A204.1 (cell line): ENCODE data around the gene COG6.
A peak's percentile ranks its signal among the peaks of the same experiment; 100 is the strongest.

Source experiments
- FAIRE-seq: peaks from 2 replicates; lab custom pipeline; 2012; peaks lifted over from hg19 to GRCh38; lab: Jason Lieb, UNC

Gene COG6

GRCh38 chr13:39655569-39656324, at the start of gene COG6:
COG6 (plus strand) TSS chr13:39655662; CDS start chr13:39655727, 65 bp downstream.
- no peak for FAIRE-seq

DNA sequence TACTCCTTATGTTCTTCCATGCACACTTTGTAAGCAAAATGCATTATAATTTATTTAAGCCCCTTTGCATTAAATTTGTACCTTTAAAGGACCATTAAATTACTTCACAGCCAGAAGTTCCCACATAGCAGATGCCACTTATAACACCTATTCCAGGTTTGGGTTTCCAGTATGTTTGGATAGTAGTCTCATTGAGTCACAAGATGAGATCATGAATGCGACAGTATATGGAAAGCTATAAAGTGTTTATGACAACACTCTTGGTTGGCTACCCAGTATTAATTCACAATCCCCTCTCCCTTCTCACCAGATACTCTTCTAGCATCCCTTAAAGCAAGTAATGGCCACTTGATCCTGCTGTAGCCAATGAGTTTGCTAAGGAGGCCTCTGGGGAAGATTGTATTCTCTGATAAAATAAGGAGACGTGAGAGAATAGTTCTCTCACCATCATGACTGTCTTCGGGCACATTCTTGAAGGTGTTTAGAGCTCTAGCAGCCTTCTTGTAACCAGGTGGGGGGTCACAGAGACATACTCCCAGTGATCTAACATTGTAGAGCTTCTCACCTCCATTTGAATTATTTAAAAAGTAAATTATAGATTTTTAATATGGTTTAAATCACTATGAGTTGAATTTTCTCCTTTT, 49.7 kb upstream of the COG6 start:
- FAIRE-seq = no peak

DNA sequence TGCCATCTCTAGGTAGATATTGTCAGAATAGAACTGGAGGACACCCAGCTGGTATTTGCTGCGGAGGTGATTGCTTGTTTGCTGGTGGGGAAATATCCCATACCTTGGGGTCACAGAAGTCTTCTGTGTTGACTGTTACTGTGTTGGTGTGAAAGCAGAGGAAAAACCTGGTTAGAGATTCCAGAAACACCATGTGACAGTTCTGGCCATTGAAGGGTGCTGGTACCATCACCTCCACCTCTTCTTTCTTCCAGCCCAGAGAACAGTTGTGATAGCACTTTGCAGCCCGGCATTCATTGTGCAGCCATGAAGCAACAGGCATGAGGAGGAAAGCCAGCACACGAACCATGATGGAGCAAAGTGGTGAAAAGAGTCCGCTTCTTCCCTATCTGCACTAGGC, 47.6 kb upstream of the COG6 start:
- FAIRE-seq = no peak

- FAIRE-seq = peak; percentile 56
Measured at GRCh38 chr13:39612023-39612637, 43.3 kb upstream of the COG6 start.

DNA sequence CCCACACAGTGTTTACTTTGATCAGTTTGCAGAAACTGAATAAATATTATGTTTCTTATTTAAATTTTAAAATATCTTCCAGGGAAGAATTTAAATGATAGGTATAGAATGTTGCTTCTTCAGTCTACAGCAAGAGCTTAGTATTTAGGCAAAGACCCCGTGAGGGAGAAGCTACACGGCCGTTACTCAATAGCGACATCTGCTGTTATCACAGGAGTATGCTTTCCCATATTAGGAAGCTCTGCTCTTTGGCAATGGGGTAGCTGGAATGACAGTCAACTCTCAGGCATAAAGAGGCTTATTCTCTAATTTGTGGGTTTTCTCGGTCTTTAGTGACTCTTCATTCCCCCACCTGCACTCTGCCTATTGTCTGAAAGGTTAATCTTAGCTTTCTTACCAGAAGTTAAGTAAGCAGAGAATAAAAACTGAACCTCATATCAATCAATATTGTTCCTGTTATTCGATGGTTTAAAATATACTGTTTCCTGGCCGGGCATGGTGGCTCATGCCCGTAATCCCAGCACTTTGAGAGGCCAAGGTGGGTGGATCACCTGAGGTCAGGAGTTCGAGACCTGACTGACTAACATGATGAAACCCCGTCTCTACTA, 39.3 kb upstream of the COG6 start:
- FAIRE-seq = peak; percentile 81

DNA sequence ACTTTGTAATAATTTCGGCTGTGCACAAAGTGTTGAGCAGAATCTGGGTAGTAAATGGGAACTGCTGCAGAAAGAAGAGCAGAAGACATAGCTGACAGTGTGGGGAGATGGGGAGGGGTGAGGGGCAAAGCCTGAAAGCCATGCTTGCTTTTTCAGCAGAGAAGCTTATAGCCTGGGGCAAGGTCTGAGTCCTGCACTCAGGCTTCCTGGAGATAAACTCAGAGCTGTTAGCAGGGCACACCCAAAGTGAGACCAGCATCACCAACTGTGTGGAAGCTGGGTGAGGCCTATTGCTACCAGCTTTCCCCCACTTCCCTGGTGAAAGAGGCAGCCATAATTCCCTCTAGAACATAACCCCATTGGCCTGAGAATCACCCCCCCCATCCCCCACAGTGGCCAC, 36.9 kb upstream of the COG6 start:
- FAIRE-seq = no peak

GRCh38 chr13:39623466-39623865, 32.0 kb upstream of the COG6 start:
- no peak for FAIRE-seq

GRCh38 chr13:39631307-39631706, 24.2 kb upstream of the COG6 start:
- no peak for FAIRE-seq

DNA sequence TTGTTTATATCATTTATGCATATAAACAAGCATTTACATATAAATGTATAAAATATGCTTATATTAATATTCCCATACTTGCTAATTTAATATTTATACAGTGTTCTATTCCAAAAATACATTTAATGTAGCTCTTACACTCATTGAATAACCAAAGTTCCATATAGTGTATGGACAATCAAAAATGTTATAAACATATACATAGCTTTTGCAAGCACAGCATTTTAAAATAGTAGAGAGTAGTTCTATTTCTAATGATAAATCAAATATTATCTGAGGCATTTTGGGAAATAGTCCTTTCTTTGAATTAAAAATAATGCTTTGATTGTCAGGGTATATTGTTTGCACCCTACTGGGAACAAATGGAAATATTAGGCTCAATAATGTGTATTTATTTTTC, 22.5 kb upstream of the COG6 start:
- FAIRE-seq = peak; percentile 44

- FAIRE-seq = no peak
Measured at GRCh38 chr13:39635564-39635963, 19.9 kb upstream of the COG6 start.

DNA sequence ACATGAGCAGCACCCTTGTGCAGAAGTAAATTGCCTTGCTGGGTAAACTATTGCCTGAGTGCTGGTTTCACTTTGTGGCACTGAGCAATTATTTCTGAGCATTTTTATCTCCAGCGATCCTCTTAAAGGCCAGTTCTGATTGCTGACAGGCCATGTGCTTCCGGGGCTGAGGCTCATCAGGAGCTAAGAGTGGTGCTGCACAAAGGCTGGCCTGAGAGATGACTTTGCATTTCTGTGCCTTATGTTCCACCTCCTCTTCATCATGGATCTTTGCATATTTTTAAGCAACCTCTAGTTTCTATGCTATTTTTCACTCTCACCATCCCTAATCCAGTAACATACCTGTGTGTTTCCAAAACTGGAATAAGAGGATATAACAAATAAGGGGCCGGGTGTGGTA, 17.6 kb upstream of the COG6 start:
- no peak for FAIRE-seq

DNA sequence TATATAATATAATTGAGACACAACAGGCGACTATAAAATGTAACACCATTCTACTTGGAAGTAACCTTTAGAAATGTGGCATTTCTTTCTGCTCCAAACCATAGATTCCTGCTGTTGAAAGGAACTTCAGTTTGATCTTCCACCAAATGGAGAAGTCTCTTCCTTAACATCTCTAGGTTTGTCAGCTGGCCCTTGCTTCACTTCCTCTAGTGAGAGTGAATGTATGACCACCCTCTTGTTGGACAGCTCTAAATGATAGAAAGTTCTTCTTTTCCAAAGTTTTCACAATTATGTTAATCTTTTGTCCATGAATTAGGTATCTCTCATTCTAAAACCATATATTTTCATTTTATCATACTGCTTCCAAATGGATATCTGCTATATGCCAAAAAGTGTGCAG, 13.8 kb upstream of the COG6 start:
- FAIRE-seq = no peak

GRCh38 chr13:39646122-39646521, 9.3 kb upstream of the COG6 start:
- no peak for FAIRE-seq

- FAIRE-seq = no peak
Measured at GRCh38 chr13:39655041-39655568, 357 bp upstream of the COG6 start.

DNA sequence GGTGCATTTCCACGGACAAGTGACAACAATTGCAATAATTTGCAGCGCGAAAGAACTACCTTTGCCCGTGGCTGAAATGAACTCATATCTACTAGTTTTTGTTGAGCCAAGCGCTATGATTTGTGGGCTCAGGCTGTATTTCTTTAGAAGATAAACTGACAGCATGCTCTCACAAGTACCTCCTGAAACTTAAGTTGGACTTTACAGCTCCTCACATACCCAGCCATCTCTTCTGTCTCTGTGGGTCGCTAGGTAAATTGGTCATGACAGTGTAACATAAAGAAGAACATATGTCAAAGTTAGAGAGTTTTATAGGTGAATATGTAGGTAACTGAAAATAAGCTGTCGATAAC, 839 bp downstream of the COG6 start:
- no peak for FAIRE-seq

GRCh38 chr13:39663508-39663907, 8.0 kb downstream of the COG6 start:
- FAIRE-seq = no peak

DNA sequence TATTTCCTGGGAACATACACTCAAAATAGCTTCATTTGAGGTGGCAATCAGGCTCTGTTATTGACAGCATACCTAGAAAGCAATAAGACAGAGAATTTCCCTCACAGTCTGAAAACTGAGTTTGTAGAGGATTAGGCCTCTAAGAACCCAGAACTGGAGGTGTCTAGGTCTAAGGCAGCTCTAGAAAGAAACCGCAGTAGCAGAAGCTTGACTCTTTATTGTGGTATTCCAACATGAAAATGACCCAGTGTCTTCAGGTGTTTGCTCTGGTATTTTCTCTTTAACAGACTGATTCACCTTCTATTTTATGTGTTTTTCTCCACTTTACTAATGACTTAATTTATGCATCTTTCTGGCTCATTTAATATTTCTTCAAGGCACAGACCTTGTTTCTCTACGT, 8.5 kb downstream of the COG6 start:
- no peak for FAIRE-seq

- no peak for FAIRE-seq
Measured at GRCh38 chr13:39665763-39666162, 10.3 kb downstream of the COG6 start.

DNA sequence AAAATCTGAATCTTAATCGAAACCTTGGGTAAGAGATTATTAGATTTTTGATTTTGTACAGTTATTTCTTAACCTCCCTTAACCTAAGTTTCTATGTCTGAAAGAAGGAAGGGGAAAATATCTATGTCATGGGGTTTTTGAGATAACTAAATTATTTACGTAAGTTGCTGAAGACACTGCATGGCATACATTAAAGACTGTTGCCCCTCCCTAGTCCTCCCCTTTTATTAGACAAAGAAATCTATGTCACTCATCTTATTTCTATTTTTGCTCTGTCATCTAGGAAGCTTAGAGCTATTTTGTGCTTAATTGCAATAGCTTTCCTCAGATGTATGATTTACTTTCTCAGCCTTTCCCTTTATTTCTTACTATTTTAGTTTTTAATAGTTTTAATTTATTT, 15.0 kb downstream of the COG6 start:
- FAIRE-seq = no peak

DNA sequence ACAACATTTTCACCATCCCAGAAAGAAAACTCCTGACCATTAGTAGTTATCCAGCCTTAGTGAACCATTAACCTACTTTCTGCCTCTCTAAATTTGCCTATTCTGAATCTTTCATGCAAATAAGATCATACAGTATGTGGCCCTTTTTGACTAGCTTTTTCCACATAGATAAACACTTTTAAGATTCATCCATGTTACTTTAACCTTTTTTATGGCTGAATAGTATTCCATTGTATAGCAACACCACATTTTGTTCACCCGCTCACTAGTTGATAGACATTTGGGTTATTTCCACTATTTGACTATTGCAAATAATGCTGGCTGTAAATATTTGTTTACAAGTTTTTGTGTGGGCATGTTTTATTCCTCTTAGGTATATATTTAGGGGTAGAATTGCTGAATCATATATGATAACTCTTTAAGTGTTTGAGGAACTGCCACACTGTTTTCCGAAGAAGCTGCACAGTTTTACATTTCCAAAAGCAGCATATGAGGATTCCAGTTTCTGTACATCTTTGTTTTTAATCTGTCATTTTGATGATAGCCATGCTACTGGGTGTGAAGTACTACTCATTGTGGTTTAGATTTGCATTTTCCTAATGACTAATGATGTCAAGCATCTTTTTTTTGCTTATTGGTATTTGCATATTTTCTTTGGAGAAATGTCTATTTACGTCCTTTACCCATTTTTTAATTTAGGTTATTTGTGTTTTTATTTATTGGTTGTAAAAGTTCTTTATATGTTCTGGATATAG, 17.1 kb downstream of the COG6 start:
- no peak for FAIRE-seq

DNA sequence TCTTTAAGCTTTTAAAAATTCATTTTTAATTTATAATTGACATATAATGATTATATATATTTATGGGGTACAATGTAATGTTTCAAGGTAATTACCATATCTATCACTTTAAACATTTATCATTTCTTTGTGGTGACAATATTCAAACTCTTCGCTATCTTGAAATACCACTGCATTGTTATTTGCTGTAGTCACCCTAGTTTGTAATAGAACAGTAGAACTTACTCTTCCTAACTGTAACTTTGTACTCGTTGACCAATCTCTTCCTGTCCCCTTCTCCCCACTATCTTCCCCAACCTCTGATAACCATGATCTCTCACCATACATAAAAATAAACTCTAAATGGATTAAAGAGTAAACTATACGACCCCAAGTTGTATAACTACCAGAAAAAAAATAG, 20.4 kb downstream of the COG6 start:
- FAIRE-seq = no peak

DNA sequence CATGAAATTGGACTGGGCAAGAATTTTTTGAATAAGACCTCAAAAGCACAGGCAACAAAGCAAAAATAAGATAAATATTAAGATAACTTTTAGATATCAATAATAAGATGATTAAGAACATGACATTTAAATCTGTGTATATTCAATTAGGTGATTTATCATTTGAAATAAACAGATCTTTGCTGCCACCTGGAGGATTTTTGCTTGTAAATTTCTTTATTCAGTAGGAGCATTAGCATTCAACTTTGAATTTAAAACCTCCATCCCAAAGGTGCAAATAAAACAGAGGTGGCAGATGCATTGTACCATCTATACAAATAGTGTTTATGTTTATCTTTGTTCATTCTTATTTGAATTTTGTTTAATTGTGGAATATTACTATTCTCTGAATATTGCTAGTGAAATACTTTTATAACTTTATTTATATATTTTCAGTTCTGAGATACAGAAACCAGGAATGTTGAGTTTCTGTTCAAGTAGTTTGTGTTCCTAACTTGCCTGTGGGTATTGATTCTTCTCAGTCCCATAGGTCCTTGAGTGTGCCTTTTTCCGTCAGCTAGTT, 20.9 kb downstream of the COG6 start:
- FAIRE-seq = peak; percentile 96
